ENCODE measurements around the gene EGLN3.

GRCh38 chr14:33917661-33918060 is 33.2 kb downstream of the EGLN3 start:
- TF ChIP-seq CTCF (conservative IDR thresholded peaks at IDR 0.05 in 1 of 2, IDR thresholded peaks at IDR 0.05 in 1 of 2; ENCODE audit: extremely low read depth in 1 of 2, insufficient read depth in 1 of 2, low read depth in 1 of 2, low read length in 2 of 2) (no peak), EZH2 (IDR thresholded peaks at IDR 0.05; ENCODE audit: borderline replicate concordance, low read length) (no peak)

Measured in mammary epithelial cell (primary cell).